Fibroblast of mammary gland (primary cell): ENCODE measurements around the gene SELP.

Experiments used
- DNase-seq: peaks from one replicate; pipeline ENCODE4 v3.0.0-alpha.2; 2010; ENCODE audit warnings: low read depth
- H3K4me3 ChIP-seq: 2 replicates; pipeline ENCODE4 v1.5.1; 2011; ENCODE audit warnings: low read depth, mild to moderate bottlenecking, low read length, moderate library complexity; ENCODE audit not compliant: control insufficient read depth
- CTCF ChIP-seq: conservative IDR thresholded peaks from 2 replicates; pipeline ENCODE4 v1.5.1; 2011; ENCODE audit warnings: low read depth, low read length, inconsistent platforms; ENCODE audit not compliant: control insufficient read depth, insufficient read depth

The SELP gene

GRCh38 chr1:169548282-169548681 lies 81.6 kb downstream of the SELP start:
- no peak for DNase-seq
- TF ChIP-seq CTCF: no peak
- H3K4me3 ChIP-seq: no peak overlapping the region

DNA sequence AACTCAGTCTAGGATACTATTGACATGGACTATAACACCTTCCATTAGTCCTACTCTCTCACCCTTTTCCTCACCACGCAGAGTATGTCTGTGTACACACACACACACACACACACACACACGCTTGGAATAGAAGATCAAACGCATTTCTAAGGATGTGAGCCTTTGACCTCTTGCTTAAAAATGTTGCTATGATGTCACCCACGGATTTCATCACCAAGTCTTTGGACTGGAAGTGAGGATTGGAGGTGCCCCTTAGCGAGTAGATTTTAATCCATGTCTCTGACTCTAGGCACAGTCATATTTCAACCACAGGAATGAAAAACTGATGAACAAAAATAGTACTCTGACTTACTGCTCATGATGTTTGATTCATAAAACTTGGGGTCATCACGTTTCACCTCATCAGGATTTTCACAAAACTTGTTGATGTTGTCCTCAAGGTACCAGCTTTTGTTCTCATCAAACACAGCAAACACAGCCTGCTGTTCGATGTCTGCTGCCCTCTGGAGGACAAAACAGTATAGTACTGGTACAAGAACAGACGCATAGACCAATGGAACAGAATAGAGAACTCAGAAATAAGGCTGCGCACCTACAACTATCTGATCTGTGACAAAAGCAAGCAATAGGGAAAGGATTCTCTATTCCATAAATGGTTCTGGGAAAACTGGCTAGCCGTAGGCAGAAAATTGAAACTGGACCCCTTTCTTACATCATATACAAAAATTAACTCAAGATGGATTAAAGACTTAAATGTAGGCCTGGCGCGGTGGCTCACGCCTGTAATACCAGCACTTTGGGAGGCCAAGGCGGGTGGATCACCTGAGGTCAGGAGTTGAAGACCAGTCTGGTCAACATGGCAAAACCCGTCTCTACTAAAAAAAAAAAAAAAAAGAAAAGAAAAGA lies 83.6 kb downstream of the SELP start:
- peak; percentile 90 for TF ChIP-seq CTCF
- no peak overlapping the region for H3K4me3 ChIP-seq
- peak; percentile 91 for DNase-seq

DNA sequence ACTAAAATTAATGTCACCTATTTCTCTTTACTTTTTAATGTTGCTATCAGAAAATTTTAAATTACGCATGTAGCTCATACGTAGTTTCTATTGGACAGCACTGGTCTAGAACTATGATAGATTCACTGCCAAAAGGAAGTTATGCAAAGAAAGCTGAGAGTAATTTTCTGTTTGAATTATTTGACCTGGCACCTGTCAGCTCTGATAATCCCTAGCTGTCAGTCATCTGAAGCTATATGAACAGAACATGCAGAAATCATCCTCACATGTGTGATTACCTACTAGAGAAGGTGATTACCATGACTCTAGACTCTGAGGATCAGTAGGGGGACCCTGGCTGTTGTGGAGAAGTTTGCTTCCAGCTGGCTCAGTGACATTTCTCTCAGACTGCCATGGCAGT lies 84.5 kb downstream of the SELP start:
- DNase-seq: no peak
- TF ChIP-seq CTCF: no peak

GRCh38 chr1:169538998-169539871 lies 90.7 kb downstream of the SELP start:
- H3K4me3 ChIP-seq: no peak overlapping the region
- DNase-seq: peak; percentile 93
- TF ChIP-seq CTCF: no peak

More for the DNA sequence above, 84.5 kb downstream of the SELP start:
- H3K4me3 ChIP-seq: no peak overlapping the region
